ENCODE measurements around the gene MAPRE2.

DNA sequence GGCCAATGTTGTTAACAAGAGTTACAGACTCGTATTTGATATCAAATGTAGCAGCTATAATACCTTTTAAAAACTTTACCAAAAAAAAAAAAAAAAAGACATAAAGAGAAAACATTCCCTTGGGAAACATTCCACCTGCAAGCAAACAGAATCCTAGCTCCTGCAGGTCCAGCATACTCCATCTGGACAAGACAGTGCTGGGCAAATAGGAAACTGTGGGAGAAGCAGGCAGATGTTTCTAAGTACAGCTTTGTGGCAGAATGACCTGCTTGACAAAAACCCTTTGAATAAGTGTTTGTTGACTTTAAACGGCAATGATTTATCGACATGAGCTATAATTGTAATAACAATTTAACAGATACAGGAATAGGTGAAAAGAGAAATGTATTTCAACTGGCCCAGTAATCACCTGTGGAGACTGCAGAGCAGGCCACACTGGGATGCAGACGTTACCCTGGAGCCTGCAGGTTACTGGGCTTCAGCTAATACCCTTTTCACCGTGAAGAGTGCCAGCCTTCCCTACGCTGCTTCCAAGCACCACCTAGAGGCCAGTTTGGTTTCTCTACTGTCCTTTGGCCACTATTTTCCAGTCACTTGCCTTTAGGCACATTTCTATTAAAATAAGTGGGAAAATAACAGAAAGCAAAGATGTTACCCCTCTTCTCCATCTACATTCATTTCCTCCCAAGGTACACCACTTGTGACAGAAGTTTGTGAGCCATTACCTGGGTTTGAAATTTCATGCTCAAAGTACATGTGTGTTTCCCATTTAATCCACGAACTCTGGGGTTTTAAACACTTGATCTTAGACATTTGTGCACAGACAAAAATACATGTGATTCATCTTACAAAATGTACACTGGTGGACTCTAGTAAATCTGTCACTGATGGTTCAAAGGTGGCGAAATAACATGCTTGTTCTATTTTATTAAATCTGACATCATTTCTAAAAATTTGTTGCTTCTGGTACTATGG is 102.7 kb downstream of the MAPRE2 start:
- TF ChIP-seq CTCF (IDR thresholded peaks at IDR 0.05) (peak; percentile 89), ZFX (IDR thresholded peaks at IDR 0.05; ENCODE audit: borderline replicate concordance) (no peak)
